Fibroblast of gingiva (primary cell): ENCODE data around the gene TOM1L1.

Experiments
- DNase-seq: peaks from one replicate; pipeline ENCODE4 v3.0.0-alpha.2; 2011; ENCODE audit warnings: low read depth

TOM1L1 gene

GRCh38 chr17:54947396-54947795, 46.7 kb downstream of the TOM1L1 start:
- DNase-seq = no peak

GRCh38 chr17:54948380-54948779, 47.7 kb downstream of the TOM1L1 start:
- peak; percentile 28 for DNase-seq

- no peak for DNase-seq
Measured at GRCh38 chr17:54950116-54950515, 49.5 kb downstream of the TOM1L1 start.

GRCh38 chr17:54951286-54951685, 50.6 kb downstream of the TOM1L1 start:
- DNase-seq = no peak

GRCh38 chr17:54956791-54957190, 56.1 kb downstream of the TOM1L1 start:
- no peak for DNase-seq

- peak; percentile 41 for DNase-seq
Measured at GRCh38 chr17:54967621-54968261, 67.1 kb downstream of the TOM1L1 start.

- DNase-seq = peak; percentile 96
Measured at GRCh38 chr17:54968262-54968987, 67.8 kb downstream of the TOM1L1 start, which contains the start of the genes COX11 and STXBP4. Gene COX11, minus strand, starts transcription at chr17:54968654. Its CDS starts 8 bp downstream, at chr17:54968646. Gene STXBP4, plus strand, starts transcription at chr17:54968765. Its CDS starts 17,455 bp downstream, at chr17:54986220.

- DNase-seq = peak; percentile 25
Measured at GRCh38 chr17:54968988-54969332, 68.3 kb downstream of the TOM1L1 start.

GRCh38 chr17:54969658-54970572, 69.3 kb downstream of the TOM1L1 start:
- no peak for DNase-seq

GRCh38 chr17:54971147-54971546, 70.5 kb downstream of the TOM1L1 start:
- DNase-seq = no peak

- DNase-seq = no peak
Measured at GRCh38 chr17:54971901-54972300, 71.2 kb downstream of the TOM1L1 start.

- DNase-seq = no peak
Measured at GRCh38 chr17:54972406-54973138, 71.9 kb downstream of the TOM1L1 start.

- DNase-seq = no peak
Measured at GRCh38 chr17:54974759-54975158, 74.1 kb downstream of the TOM1L1 start.

GRCh38 chr17:54976316-54976715, 75.7 kb downstream of the TOM1L1 start:
- DNase-seq = no peak

- no peak for DNase-seq
Measured at GRCh38 chr17:54977744-54978143, 77.1 kb downstream of the TOM1L1 start.

GRCh38 chr17:54979657-54980056, 79.0 kb downstream of the TOM1L1 start:
- DNase-seq = no peak

- no peak for DNase-seq
Measured at GRCh38 chr17:54980375-54980774, 79.7 kb downstream of the TOM1L1 start.

GRCh38 chr17:54982399-54982798, 81.7 kb downstream of the TOM1L1 start:
- peak; percentile 92 for DNase-seq

- no peak for DNase-seq
Measured at GRCh38 chr17:54983260-54983659, 82.6 kb downstream of the TOM1L1 start.

- no peak for DNase-seq
Measured at GRCh38 chr17:54985476-54985875, 84.8 kb downstream of the TOM1L1 start.

GRCh38 chr17:54990118-54990517, 89.5 kb downstream of the TOM1L1 start:
- no peak for DNase-seq

GRCh38 chr17:54991567-54991966, 90.9 kb downstream of the TOM1L1 start:
- DNase-seq = no peak
